ENCODE data around the gene RPL27A. TPM values are rescaled to one million over a fixed set of nuclear protein-coding genes. Genes with fewer than 3 reads are reported as not detected.

The RPL27A gene
- total and polyA plus RNA-seq, 8 donors = 138 to 4,507 (median 1,038) TPM

DNA sequence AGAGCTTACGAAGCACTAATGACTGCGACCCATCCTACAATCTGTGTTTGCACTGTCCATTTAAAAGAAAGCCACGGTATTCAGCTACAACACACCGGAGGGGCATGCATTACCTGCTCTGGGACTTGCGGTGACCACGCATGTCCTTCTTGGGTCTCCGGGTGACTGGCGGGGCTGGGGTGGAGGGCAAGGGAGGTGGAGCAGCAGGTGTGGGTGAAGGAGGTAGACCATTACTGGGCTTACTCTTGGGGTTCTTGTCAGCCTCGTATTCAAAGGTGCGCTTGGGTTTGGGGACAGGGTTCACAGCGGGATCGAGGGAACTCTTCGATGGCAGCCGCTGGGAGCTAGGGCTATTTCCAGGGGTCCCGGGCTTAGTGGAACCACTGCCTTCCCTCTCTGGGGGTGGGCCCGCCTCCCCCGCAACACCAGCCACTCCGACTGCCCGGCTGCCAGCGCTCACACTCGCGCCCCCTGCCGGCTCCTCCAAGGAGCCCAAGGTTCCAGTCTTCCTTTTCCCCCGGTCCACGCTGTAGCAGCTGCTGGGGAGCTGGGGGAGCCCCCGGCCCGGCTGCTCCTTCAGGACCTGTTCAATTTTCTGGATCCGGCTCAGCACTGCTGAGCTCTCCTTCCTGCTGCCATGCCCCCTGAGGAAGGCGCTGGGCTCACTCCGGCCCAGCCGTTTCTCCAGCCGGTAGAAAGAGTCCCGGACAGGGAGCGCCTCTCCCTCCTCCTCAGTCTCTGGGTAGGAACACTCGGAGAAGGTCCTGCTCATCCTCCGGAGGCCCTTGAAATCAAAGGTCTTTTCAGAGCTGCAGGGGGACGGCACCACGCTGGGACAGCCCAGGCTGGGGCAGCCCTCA lies 47.5 kb downstream of the RPL27A start:
- intact Hi-C loops (cut with DNase I; ENCODE audit: low total_unique reads) = no loop called here
- Histone ChIP-seq H3K36me3 (peaks cover 22 to 40% (median 34%) of the 10 kb centered on the region in 4 donors), H3K4me1 (peaks cover 46 to 78% (median 61%) of the 10 kb centered on the region in 4 donors), H3K9me3 (no peaks in the 10 kb centered on the region), H3K4me3 (no peak overlapping the region), H3K27ac (peak overlapping the region in 4 of 5 donors; percentile 2 to 94 (median 75)), H3K27me3 (no peaks in the 10 kb centered on the region)
- no peak for DNase-seq
- no peak for TF ChIP-seq POLR2AphosphoS5 (IDR thresholded peaks at IDR 0.05)
- TF ChIP-seq EP300 (IDR thresholded peaks at IDR 0.05) = no peak
- TF ChIP-seq, protein P1, sequence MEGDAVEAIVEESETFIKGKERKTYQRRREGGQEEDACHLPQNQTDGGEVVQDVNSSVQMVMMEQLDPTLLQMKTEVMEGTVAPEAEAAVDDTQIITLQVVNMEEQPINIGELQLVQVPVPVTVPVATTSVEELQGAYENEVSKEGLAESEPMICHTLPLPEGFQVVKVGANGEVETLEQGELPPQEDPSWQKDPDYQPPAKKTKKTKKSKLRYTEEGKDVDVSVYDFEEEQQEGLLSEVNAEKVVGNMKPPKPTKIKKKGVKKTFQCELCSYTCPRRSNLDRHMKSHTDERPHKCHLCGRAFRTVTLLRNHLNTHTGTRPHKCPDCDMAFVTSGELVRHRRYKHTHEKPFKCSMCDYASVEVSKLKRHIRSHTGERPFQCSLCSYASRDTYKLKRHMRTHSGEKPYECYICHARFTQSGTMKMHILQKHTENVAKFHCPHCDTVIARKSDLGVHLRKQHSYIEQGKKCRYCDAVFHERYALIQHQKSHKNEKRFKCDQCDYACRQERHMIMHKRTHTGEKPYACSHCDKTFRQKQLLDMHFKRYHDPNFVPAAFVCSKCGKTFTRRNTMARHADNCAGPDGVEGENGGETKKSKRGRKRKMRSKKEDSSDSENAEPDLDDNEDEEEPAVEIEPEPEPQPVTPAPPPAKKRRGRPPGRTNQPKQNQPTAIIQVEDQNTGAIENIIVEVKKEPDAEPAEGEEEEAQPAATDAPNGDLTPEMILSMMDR (IDR thresholded peaks at IDR 0.05) = no peak
- no peak for TF ChIP-seq POLR2A (IDR thresholded peaks at IDR 0.05)
- 85 to 93% (median 90%) methylated on average over 34 to 38 of the region's 38 CpGs for WGBS, 5 donors

DNA sequence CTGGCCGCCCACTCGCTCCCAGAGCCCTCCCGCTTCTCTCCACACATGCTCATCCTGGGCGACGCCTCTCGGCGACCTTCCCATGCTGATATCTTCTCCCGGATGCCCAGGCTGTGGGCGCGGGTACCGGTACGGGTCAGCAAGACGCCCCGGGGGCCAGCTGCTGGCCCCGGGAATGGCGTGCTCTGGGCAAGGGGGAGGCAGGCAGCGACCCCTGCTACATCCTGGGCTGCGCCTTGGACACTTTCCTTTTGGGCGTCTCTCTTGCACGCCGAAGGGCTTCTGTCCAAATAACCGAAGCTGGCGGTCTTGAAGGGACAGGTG lies 48.1 kb downstream of the RPL27A start:
- Histone ChIP-seq H3K4me1 (peaks cover 47 to 82% (median 63%) of the 10 kb centered on the region in 4 donors), H3K27ac (peak overlapping the region in 4 of 5 donors; percentile 2 to 94 (median 75)), H3K9me3 (no peaks in the 10 kb centered on the region), H3K27me3 (no peaks in the 10 kb centered on the region), H3K4me3 (no peak overlapping the region), H3K36me3 (peaks cover 18 to 38% (median 30%) of the 10 kb centered on the region in 4 donors)
- 92 to 97% (median 95%) methylated on average over 21 to 23 of the region's 23 CpGs for WGBS, 5 donors
- no peak for DNase-seq
- intact Hi-C loops (cut with DNase I; ENCODE audit: low total_unique reads) = no loop called here
- TF ChIP-seq POLR2A (IDR thresholded peaks at IDR 0.05) (no peak), EP300 (IDR thresholded peaks at IDR 0.05) (no peak), POLR2AphosphoS5 (IDR thresholded peaks at IDR 0.05) (no peak)
- TF ChIP-seq, protein P1 (IDR thresholded peaks at IDR 0.05) = no peak

DNA sequence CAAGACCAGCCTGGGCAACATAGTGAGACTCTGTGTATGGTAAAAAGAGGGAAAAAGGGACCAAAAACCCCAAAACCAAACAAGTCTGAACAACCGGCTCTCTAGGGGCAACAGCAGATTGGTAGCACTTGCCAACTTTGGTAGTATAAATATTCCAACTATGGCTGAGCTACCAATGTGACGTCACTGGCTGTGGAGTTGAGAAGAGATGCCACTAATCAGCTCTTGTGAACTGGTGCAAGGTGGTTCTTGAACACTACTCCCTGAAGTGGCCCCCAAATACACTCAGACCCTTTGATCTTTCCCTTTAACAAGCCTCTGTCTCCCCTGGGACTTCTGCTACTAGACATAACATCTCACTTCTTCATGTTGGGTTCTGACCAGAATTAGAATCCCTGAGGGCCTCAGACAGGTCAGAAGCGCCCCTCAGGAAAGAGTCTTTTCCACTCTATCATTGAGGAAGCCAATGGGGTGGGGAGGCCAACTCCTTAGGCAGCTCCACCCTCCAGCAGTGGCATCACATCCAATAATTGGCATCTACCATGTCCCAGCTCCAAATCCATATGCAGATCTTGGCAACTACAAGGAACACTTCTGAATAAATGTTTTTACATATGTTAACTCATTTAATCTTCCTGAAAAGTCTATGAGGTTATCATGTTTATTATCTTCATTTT lies 49.2 kb downstream of the RPL27A start:
- DNase-seq = no peak
- Histone ChIP-seq H3K27ac (peak overlapping the region; percentile 4 to 94 (median 67)), H3K9me3 (no peaks in the 10 kb centered on the region), H3K4me1 (peaks cover 43 to 79% (median 58%) of the 10 kb centered on the region in 4 donors), H3K36me3 (peaks cover 12 to 35% (median 22%) of the 10 kb centered on the region in 4 donors), H3K4me3 (no peak overlapping the region), H3K27me3 (no peaks in the 10 kb centered on the region)
- WGBS, 5 donors = 74 to 90% (median 84%) methylated on average over 3 of the region's 3 CpGs
- intact Hi-C loops (cut with DNase I; ENCODE audit: low total_unique reads) = no loop called here
- TF ChIP-seq POLR2A (IDR thresholded peaks at IDR 0.05) (no peak), EP300 (IDR thresholded peaks at IDR 0.05) (no peak), POLR2AphosphoS5 (IDR thresholded peaks at IDR 0.05) (no peak)
- TF ChIP-seq, protein P1 (IDR thresholded peaks at IDR 0.05) = no peak

DNA sequence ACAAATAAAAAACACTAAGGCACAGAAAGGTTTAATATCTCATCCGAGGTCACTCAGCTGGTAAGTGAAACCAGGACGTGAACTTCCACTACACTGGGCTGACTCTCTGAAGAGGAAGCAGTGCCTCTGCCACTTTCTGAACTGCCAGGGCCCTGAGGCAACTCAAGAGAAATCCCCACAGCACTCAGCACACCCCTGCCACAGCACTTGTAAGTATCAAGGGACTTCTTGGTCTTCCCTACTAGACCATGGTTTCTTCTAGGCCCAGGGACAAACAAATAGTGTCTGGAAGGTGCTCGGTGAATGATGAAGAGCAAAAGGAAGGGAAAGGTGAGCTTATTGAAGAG lies 49.7 kb downstream of the RPL27A start:
- intact Hi-C loops (cut with DNase I; ENCODE audit: low total_unique reads) = no loop called here
- H3K4me1 ChIP-seq = peaks cover 37 to 74% (median 53%) of the 10 kb centered on the region in 4 donors
- WGBS, 5 donors = 29 to 51% (median 42%) methylated on average over 3 of the region's 3 CpGs

More for the DNA sequence above, 49.7 kb downstream of the RPL27A start:
- Histone ChIP-seq H3K4me3 (no peak overlapping the region), H3K27ac (peak overlapping the region; percentile 34 to 94 (median 67)), H3K27me3 (no peaks in the 10 kb centered on the region), H3K36me3 (peaks cover 12 to 37% (median 22%) of the 10 kb centered on the region in 4 donors), H3K9me3 (no peaks in the 10 kb centered on the region)
- DNase-seq = no peak
- TF ChIP-seq EP300 (IDR thresholded peaks at IDR 0.05) (no peak), POLR2A (IDR thresholded peaks at IDR 0.05) (no peak), POLR2AphosphoS5 (IDR thresholded peaks at IDR 0.05) (no peak)
- TF ChIP-seq, protein P1 (IDR thresholded peaks at IDR 0.05) = no peak
